GM19395 (cell line): ENCODE measurements around the gene C9orf40.

Experiments used
- ATAC-seq: cut with Tn5 transposase; IDR thresholded peaks from one replicate; pipeline ENCODE4 v1.9.1; 2021; ENCODE audit warnings: mild to moderate bottlenecking, moderate library complexity; ENCODE audit not compliant: unreplicated experiment

The C9orf40 gene

GRCh38 chr9:74942801-74943200 is 9.9 kb downstream of the C9orf40 start:
- no peak for ATAC-seq

- ATAC-seq = no peak
These were observed 12.1 kb downstream of the C9orf40 start for GRCh38 chr9:74940600-74940999.

GRCh38 chr9:74935008-74935407 is 17.7 kb downstream of the C9orf40 start:
- no peak for ATAC-seq

- ATAC-seq = no peak
These were observed 31.0 kb downstream of the C9orf40 start for GRCh38 chr9:74921737-74922136.

- no peak for ATAC-seq
These were observed 31.6 kb downstream of the C9orf40 start for GRCh38 chr9:74920944-74921626.

GRCh38 chr9:74910036-74910435 is 42.7 kb downstream of the C9orf40 start:
- no peak for ATAC-seq

- ATAC-seq = no peak
These were observed 44.0 kb downstream of the C9orf40 start for GRCh38 chr9:74908665-74909064.

- no peak for ATAC-seq
These were observed 45.6 kb downstream of the C9orf40 start for GRCh38 chr9:74907085-74907484.

GRCh38 chr9:74901001-74901400 is 51.7 kb downstream of the C9orf40 start:
- no peak for ATAC-seq
